Aorta (tissue), 5 donors: ENCODE results near the gene SPECC1. TPM values are rescaled to one million over a fixed set of nuclear protein-coding genes. Genes with fewer than 3 reads are reported as not detected.
"Not testable (repeated sequence)": the region's sequence is repeated elsewhere in the genome, so short reads cannot be mapped to it uniquely, and the experiment has no call there.

Source experiments
- ATAC-seq: fragments of 200-7000 bp; cut with Tn5 transposase; one replicate; pipeline ENCODE4 v1.9.1; 2022; ENCODE audit warnings: moderate library complexity; ENCODE audit not compliant: low FRiP score
- DNase-seq, 2 donors: peaks; one replicate each; pipeline ENCODE4 v3.0.0-alpha.2; 2020
- H3K27ac ChIP-seq, 2 donors: one replicate each; pipeline ENCODE4 v1.5.1; 2013; ENCODE audit warnings: low read length in 2 of 2, mild to moderate bottlenecking in 2 of 2, moderate library complexity in 2 of 2, control low read depth in 1 of 2, inconsistent platforms in 1 of 2, low read depth in 1 of 2
- H3K27me3 ChIP-seq, 2 donors: one replicate each; pipeline ENCODE4 v1.6.1; 2013; ENCODE audit warnings: control low read depth in 1 of 2, low read length in 1 of 2, mild to moderate bottlenecking in 1 of 2, moderate library complexity in 1 of 2; ENCODE audit not compliant: insufficient read depth in 2 of 2, control insufficient read depth in 1 of 2
- H3K36me3 ChIP-seq, 2 donors: one replicate each; pipeline ENCODE4 v1.6.1; 2013; ENCODE audit warnings: control low read depth in 1 of 2, low read length in 1 of 2, mild to moderate bottlenecking in 1 of 2; ENCODE audit not compliant: insufficient read depth in 2 of 2, control insufficient read depth in 1 of 2
- H3K4me1 ChIP-seq, 2 donors: one replicate each; pipeline ENCODE4 v1.6.1; 2013; ENCODE audit warnings: low read length in 2 of 2, control low read depth in 1 of 2, mild to moderate bottlenecking in 1 of 2, moderate library complexity in 1 of 2; ENCODE audit not compliant: insufficient read depth in 2 of 2, control insufficient read depth in 1 of 2
- H3K4me3 ChIP-seq, 2 donors: one replicate each; pipeline ENCODE4 v1.5.1; 2013; ENCODE audit warnings: low read length in 2 of 2, control low read depth in 1 of 2, mild to moderate bottlenecking in 1 of 2
- H3K9me3 ChIP-seq: one replicate; pipeline ENCODE4 v1.6.1; 2013; ENCODE audit warnings: mild to moderate bottlenecking, low read length; ENCODE audit not compliant: control insufficient read depth
- WGBS, 2 donors: extraction: QIAGEN DNeasy Blood & Tissue Kit; methylation state at CpG; one replicate each; pipeline ENCODE4 v1.1.7; 2013; 5-methylcytosine and 5-hydroxymethylcytosine counted together
- intact Hi-C, 2 donors: fragments of 100-400 bp; cut with DNase I; formaldehyde crosslinking; loops; one replicate each; pipeline versions ENCODE4 v1.14.2 to v1.15.0; 2022
- polyA plus RNA-seq, 2 donors: library from polyadenylated mRNA; stranded (reverse); fragments of 200-250 nt; gene quantifications; one replicate each; pipeline ENCODE4 v1.2.3, GENCODE V29; 2013
- total RNA-seq, 2 donors: library from RNA; stranded (reverse); fragmentation: NEBNext Ultra II Directional; extraction: Animal tissue kit (Norgen Biotek cat#: 25700); gene quantifications; one replicate each; pipeline ENCODE4 v1.2.1, GENCODE V29; 2021
- donor health status: healthy with polysubstance abuse.
- donor health status: Bipolar disorder and iron deficiency.
- donor health status: DM: no; HTN: no; CAD: no.
- donor health status: DM: no; HTN: no; CAD: no.
- donor health status: DM: yes; HTN: yes; CAD: no.

SPECC1 gene
- total and polyA plus RNA-seq, 4 donors = 37.4 to 68.8 (median 50.3) TPM

DNA sequence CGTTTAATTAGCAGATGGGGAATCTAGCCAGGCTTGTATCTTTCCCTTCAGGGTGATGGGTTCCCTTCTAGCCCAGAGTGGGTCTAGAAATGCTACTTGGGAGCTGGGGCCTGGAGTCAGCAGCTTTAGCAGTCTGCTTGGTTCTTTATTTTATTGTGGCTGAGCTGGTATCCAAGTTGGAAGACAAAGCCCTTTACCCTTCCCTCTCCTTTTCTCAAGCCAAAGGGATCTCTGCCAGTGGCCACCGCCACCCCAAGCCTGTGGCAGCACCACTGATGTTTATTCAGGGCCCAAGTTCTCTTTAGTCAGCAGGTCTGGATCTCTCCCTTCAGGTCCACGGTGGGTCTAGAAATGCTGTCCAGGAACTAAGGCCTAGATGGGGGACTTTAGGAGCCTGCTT is 215.2 kb downstream of the SPECC1 start:
- Histone ChIP-seq H3K9me3 (no peaks in the 10 kb centered on the region), H3K27me3 (no peaks in the 10 kb centered on the region), H3K36me3 (no peaks in the 10 kb centered on the region), H3K4me3 (no peak overlapping the region), H3K4me1 (peaks cover 0 to 5% of the 10 kb centered on the region in 2 donors), H3K27ac (no peak overlapping the region)
- no peak for ATAC-seq
- intact Hi-C loops = loop anchor here in 1 of 2 donors (5.0 kb wide), 1 partner anchor 232 kb away; no protein-coding TSS in a partner anchor
- no peak for DNase-seq
- 2 to 9% methylated on average over 3 of the region's 3 CpGs for WGBS, 2 donors

DNA sequence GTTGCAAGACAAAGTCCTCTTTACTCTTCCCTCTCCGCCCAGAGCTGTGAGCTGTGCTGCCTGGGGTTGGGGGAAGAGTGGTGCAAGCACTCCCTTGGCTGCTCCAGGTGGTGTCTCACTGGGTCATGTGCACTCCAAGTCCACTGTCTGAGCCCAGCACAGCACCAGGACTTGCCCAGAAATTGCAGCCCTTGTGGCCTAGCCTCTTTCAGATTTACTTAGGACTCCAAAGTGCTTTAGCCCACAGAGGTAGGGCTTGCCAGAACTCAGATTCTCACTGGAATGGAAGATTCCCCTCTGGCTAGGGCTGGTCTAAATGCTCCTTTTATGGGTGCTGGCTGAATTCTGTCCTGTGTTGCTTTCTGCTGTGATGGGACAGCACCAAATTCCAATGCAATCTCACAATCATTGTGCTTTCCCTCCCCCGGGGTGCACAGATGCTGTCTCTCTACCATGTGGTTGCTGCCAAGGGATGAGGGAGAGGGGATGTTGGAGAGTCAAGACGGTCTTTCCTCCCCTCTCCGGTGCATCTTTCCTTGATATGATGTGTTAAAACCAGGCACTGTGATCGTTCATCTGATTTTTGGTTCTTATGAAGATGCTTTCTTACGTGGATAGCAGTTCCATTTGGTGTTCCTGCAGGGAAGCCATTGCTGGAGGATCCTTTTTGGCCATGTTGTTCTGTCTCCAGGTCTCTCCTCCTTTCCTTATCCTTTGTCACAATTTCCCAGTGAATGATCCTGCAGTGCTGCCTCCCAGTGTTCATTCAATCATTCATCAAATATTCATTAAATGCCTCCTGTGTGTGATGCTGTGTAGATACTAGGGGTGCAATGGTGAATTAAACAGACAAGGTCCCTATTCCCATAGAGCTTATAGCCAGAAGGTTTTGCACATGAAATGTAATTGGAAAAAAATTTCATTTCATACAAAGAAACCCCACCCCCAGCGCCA is 216.3 kb downstream of the SPECC1 start:
- Histone ChIP-seq H3K9me3 (no peaks in the 10 kb centered on the region), H3K4me3 (no peak overlapping the region), H3K27me3 (no peaks in the 10 kb centered on the region), H3K4me1 (peaks cover 5 to 6% of the 10 kb centered on the region in 2 donors), H3K27ac (peak overlapping the region in 1 of 2 donors; percentile 64), H3K36me3 (no peaks in the 10 kb centered on the region)
- 81 to 83% methylated on average over 7 of the region's 7 CpGs for WGBS, 2 donors
- DNase-seq (no peak), ATAC-seq (no peak)
- intact Hi-C loops = loop anchor here (1.0 to 5.0 kb wide), 5 partner anchors 37 to 233 kb away; no protein-coding TSS in a partner anchor

DNA sequence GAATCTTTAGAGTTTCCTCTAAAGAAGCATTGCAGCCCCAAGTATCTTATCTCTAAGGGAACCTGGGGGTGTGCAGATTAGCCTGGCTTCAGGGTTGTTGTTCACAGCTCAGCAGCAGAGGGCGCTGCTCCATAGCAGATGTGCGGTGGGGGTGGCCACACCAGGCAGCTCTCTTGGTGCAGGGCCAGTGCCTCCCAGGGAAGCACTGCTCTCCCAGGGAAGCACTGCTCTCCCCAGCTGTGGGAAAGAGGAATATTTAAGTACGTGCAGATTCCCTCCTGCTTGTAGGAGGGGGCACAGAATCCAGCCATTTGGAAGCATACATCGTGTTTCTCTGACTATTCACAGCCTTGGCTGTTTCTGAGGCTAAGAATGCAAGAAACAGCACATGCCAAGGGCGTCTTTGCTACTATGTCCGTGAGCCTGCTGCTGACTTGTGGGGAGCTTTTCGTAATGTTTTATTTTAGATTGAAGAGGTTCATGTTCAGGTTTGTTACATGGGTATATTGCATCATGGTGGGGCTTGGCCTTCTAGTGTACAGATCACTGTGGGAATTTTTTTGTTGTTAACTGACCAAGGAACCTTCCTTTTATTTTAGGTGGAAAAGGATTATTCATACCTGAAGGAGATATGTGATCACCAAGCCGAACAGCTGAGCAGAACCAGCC is 217.8 kb downstream of the SPECC1 start:
- H3K27ac ChIP-seq = peak overlapping the region; percentile 18 to 64

DNA sequence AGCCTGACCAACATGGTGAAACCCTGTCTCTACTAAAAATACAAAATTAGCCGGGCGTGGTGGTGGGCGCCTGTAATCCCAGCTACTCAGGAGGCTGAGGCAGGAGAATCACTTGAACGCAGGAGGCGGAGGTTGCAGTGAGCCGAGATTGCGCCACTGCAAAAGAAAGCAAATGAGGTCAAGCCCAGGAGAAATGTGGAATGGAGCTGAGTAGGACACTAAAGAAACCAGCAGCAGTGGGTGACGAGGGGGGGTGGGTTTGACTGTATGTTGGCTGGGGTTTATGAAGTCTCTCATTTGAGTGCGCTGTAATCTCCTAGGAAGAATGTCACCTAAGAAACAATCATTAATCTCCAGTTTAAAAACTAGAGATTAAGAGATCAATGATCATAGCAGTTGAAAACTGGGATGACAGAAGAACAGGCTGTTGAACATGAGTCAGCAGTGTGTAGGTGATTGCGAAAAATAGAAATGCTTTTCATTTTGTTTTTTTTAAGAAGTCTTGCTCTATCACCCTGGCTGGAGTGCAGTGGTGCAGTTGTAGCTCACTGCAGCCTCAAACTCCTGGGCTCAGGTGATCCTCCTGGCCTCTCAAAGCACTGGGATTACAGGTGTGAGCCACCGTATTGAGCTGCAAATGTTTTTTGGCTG is 218.7 kb downstream of the SPECC1 start:
- not testable (repeated sequence) for H3K4me1 ChIP-seq, H3K4me3 ChIP-seq, H3K27me3 ChIP-seq, H3K36me3 ChIP-seq, ATAC-seq, H3K9me3 ChIP-seq, DNase-seq
- H3K27ac ChIP-seq = peak overlapping the region in 1 of 2 donors; percentile 32
- intact Hi-C loops = loop anchor here (1.0 to 5.0 kb wide), 5 partner anchors 34 to 236 kb away; no protein-coding TSS in a partner anchor
- WGBS, 2 donors = 71 to 82% methylated on average over 11 of the region's 11 CpGs

More for the DNA sequence above, 217.8 kb downstream of the SPECC1 start:
- H3K4me3 ChIP-seq = no peak overlapping the region
- H3K27me3 ChIP-seq = no peaks in the 10 kb centered on the region
- ATAC-seq = peak; percentile 95
- intact Hi-C loops = loop anchor here (1.0 to 5.0 kb wide), 6 partner anchors 35 to 235 kb away; no protein-coding TSS in a partner anchor
- peaks cover 0 to 1% of the 10 kb centered on the region in 2 donors for H3K36me3 ChIP-seq
- no peaks in the 10 kb centered on the region for H3K9me3 ChIP-seq
- 9 to 11% methylated on average over 8 of the region's 8 CpGs for WGBS, 2 donors
- H3K4me1 ChIP-seq = peaks cover 5 to 6% of the 10 kb centered on the region in 2 donors
- DNase-seq = peak; percentile 90 to 95

DNA sequence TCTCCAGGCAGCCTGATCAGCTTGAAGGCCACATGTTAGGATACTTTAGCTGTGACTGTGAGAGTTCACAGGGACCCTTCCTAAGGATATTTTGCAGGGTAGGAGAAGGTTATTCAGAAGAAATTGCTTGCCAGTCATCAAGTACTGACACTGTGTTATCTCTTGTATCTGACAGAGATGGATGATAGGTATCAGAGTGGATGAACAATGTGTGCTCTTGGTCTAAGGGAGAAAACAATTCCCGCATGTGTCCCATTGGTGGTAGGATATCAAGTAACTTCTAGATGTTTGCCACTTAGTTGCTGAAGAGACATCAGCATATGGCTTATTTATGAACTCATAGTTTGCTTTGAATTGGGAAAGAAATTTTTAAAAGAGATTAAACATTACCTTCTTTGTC is 219.3 kb downstream of the SPECC1 start:
- no peak overlapping the region for H3K4me3 ChIP-seq
- H3K27me3 ChIP-seq = no peaks in the 10 kb centered on the region
- peak overlapping the region in 1 of 2 donors; percentile 32 for H3K27ac ChIP-seq
- H3K4me1 ChIP-seq = peaks cover 5 to 6% of the 10 kb centered on the region in 2 donors
- H3K36me3 ChIP-seq = peaks cover 0 to 1% of the 10 kb centered on the region in 2 donors
- WGBS, 2 donors = 15 to 28% methylated on average over 1 of the region's 1 CpG
- intact Hi-C loops = loop anchor here (5.0 kb wide), 2 partner anchors 34 to 236 kb away; no protein-coding TSS in a partner anchor
- DNase-seq (no peak), ATAC-seq (no peak)
- no peaks in the 10 kb centered on the region for H3K9me3 ChIP-seq

DNA sequence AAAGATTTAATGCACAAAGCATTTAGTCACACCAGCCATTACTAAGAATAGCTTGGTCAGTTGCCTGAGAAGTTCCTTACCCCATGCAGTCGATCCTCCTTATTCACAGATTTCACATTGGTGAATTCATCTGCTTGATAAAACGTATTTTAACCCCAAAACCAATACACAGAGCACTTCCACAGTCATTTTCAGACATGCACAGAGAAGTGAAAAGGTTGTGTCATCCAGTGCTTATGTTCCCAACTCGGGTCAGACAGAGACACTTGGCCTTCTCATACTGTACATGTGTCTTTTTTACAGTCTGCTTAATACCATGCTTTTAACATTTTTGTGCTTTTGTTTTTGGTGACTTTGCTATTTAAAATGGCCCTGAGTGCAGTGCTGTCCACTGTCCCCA is 219.7 kb downstream of the SPECC1 start:
- Histone ChIP-seq H3K27me3 (no peaks in the 10 kb centered on the region), H3K4me1 (peaks cover 5 to 6% of the 10 kb centered on the region in 2 donors), H3K27ac (peak overlapping the region in 1 of 2 donors; percentile 7), H3K36me3 (peaks cover 0 to 2% of the 10 kb centered on the region in 2 donors), H3K4me3 (no peak overlapping the region), H3K9me3 (no peaks in the 10 kb centered on the region)
- WGBS, 2 donors = 6 to 7% methylated on average over 3 of the region's 3 CpGs
- ATAC-seq (no peak), DNase-seq (no peak)
- intact Hi-C loops = loop anchor here (5.0 kb wide), 2 partner anchors 33 to 237 kb away; no protein-coding TSS in a partner anchor

DNA sequence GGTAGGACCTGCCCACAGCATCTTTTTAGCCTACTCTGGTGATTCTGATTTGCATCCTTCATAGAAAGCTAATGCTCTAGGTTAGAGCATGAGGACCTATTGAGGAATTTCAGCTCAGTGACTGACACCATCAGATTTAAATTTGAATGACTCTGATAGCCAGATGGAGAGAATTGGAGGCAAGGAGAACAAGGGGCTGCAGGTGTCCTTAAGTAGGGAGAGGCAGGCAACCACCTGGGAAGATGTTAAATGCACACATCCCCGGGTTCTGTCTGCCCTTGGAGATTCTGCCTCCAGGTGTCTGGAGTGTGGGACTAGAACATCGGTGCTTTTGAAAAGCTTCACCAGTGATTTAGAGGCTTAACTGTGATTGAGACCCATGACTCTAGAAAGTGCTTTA is 221.8 kb downstream of the SPECC1 start:
- no peak for DNase-seq
- Histone ChIP-seq H3K4me3 (no peak overlapping the region), H3K27ac (no peak overlapping the region), H3K4me1 (peaks cover 2 to 6% of the 10 kb centered on the region in 2 donors), H3K9me3 (no peaks in the 10 kb centered on the region), H3K36me3 (peaks cover 0 to 3% of the 10 kb centered on the region in 2 donors), H3K27me3 (no peaks in the 10 kb centered on the region)
- ATAC-seq = no peak
- intact Hi-C loops = no loop called here
- WGBS, 2 donors = 94 to 96% methylated on average over 2 of the region's 2 CpGs

DNA sequence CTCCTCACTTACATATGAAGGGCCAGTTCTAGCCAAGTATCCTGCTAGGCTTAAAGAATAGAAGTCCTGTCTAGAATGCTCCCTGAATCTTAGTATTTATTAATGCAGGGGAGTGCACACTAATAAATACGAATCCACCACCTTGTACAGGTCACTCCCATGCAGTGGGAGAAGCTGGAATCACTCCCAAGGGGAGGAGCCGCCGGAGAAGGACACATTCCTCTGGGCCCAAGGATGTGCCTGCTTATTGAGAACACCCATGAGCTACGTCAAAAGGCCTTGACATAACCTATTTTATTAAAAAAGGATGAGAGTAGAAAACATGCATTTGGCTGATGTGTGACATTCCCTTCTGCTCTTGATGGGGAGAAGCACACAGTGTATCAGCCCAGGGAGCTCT is 223.5 kb downstream of the SPECC1 start:
- intact Hi-C loops = no loop called here
- Histone ChIP-seq H3K27ac (no peak overlapping the region), H3K36me3 (peaks cover 0 to 3% of the 10 kb centered on the region in 2 donors), H3K4me1 (peaks cover 0 to 6% of the 10 kb centered on the region in 2 donors), H3K27me3 (no peaks in the 10 kb centered on the region), H3K4me3 (no peak overlapping the region), H3K9me3 (no peaks in the 10 kb centered on the region)
- 56 to 64% methylated on average over 4 of the region's 4 CpGs for WGBS, 2 donors
- DNase-seq (no peak), ATAC-seq (no peak)
